ENCODE data around the gene ALAS1. TPM values are rescaled to one million over a fixed set of nuclear protein-coding genes. Genes with fewer than 3 reads are reported as not detected.

The ALAS1 gene
- 48.0 and 49.0 TPM in 2 replicates for total RNA-seq

GRCh38 chr3:52197842-52198625 is at the start of gene ALAS1:
ALAS1 (plus strand) TSS chr3:52198160; CDS start chr3:52199242, 1,082 bp downstream.

DNA sequence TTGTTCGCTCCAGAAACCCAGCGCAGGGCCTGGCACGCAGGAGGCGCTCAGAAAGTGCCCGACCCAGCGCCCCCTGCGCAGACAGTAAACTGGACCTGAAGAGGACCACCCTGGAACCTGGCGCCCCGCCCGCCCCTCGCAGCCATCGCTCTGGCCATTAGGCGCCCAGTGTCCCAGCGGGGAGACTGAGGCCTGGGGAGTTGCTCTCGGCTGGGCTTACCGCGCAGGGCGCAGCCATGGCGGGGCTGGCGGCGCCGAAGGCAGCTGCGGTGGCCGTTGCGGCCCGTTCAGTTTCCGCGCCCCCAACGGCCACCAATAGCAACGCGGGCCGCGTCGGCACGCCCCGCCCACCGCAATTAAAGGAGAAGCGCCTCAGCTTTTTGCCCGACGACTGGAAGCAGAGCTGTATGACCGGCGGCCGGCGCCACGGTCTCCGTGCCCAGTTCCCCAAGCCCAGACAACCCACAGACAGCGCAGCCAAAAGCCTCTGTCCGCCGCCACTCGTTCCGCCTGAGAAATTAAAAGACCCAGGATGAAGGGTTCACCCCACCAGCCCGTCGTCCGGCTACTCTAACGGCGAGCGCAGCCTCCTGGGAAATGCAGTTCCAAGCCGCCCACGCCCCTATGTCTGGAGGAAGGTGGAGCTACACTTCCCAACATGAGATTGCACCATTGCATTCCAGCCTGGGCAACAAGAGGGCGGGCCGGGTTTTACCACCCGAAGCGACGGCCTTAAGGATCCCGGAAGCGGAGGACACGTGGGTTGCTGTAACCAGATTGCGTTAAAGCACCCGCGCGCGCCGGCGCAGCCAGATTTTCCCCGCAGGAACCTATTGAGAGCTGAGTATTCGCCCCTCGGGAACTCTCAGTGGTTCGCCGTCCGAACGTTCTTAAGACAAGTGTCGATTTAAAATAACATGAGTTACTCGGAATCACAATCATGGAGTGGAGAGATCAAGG is 43.5 kb upstream of the ALAS1 start, which contains the start of gene POC1A:
Gene POC1A (minus strand): TSS at position 289 of the 960 bp plus-strand sequence. CDS start 51 bp downstream, at position 238.

GRCh38 chr3:52225452-52226228 is 27.7 kb downstream of the ALAS1 start, which contains the start of gene TLR9:
TLR9 (minus strand) TSS chr3:52225645; CDS start chr3:52225529, 116 bp downstream.

GRCh38 chr3:52238761-52239701 is 41.1 kb downstream of the ALAS1 start, which contains the start of gene TWF2:
TWF2 (minus strand) TSS chr3:52239158; CDS start chr3:52239016, 142 bp downstream.

DNA sequence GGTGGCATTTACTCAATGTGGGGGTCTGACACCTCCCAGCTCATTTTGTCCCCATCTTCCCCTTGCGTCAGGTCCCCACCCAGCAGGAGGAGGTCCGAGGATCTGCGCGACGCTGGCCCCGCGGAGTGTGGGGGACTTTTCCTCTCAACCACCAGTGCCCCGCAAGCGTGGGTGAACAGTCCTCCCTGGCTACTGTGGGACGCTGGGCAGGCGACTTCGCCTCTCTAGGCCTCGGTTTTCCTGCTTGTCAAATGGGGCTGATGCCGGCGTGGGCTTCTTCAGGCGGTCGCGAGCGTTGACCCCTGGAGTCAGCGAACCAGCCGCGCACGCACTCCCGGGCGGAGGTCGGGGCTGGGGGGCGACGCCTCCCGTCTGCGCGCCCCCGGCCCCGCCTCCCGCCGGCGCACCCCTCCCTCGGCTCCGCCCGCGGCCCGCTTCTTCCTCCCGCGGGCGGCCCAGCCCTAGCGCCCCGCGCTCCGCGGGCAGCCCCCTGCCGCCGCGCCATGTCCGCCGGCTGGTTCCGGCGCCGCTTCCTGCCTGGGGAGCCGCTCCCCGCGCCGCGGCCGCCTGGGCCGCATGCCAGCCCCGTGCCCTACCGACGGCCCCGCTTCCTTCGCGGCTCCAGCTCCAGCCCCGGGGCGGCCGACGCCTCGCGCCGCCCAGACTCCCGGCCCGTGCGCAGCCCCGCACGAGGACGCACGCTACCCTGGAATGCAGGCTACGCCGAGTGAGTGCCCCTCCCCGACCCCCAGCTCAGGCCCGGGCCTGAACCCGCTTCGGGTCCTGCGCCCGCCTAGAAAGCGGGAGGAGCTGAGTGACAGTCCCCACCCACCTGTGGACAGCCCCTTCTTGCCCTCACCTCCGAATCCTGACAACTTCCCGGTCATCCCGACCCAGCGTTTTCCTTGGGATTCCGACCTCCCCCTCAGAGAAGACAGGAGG is 47.6 kb downstream of the ALAS1 start, which contains the start of gene PPM1M:
Gene PPM1M (plus strand): TSS at position 438 of the 942 bp plus-strand sequence. CDS start 66 bp downstream, at position 504.

Other genes with a start within 250 kb of the ALAS1 start
- gene GPR62, start 242.8 kb upstream of the ALAS1 start, total RNA-seq: not detected in 2 replicates
- gene PCBP4, start 230.7 kb upstream of the ALAS1 start, total RNA-seq: 66.3 and 87.4 TPM in 2 replicates
- gene ABHD14B, start 224.1 kb upstream of the ALAS1 start, total RNA-seq: 51.6 and 62.0 TPM in 2 replicates
- gene ABHD14A, start 223.1 kb upstream of the ALAS1 start, total RNA-seq: 21.3 and 25.4 TPM in 2 replicates
- gene ACY1, start 214.6 kb upstream of the ALAS1 start, total RNA-seq: 49.8 and 68.0 TPM in 2 replicates
- 1,782 and 2,109 TPM in 2 replicates for gene RPL29, start 202.3 kb upstream of the ALAS1 start, total RNA-seq
- 12.6 and 17.3 TPM in 2 replicates for gene DUSP7, start 141.6 kb upstream of the ALAS1 start, total RNA-seq
- 11.2 and 15.8 TPM in 2 replicates for gene POC1A, start 43.7 kb upstream of the ALAS1 start, total RNA-seq
- gene TLR9, start 27.5 kb downstream of the ALAS1 start, total RNA-seq: not detected in 2 replicates
- gene TWF2, start 41.0 kb downstream of the ALAS1 start, total RNA-seq: 228 and 236 TPM in 2 replicates
- gene PPM1M, start 47.6 kb downstream of the ALAS1 start, total RNA-seq: 22.7 and 27.7 TPM in 2 replicates
- 45.3 and 48.7 TPM in 2 replicates for gene WDR82, start 80.5 kb downstream of the ALAS1 start, total RNA-seq
- gene GLYCTK, start 89.7 kb downstream of the ALAS1 start, total RNA-seq: 13.1 and 21.9 TPM in 2 replicates
- 0.71 and 1.7 TPM in 2 replicates for gene DNAH1, start 118.2 kb downstream of the ALAS1 start, total RNA-seq
- gene BAP1, start 211.8 kb downstream of the ALAS1 start, total RNA-seq: 64.2 and 69.8 TPM in 2 replicates
- 4.3 and 4.6 TPM in 2 replicates for gene PHF7, start 212.5 kb downstream of the ALAS1 start, total RNA-seq
- not detected in 2 replicates for gene SEMA3G, start 246.9 kb downstream of the ALAS1 start, total RNA-seq